PFSK-1 (cell line): Measurements from ENCODE around the gene SERGEF.

ENCODE experiments used
- FOXP2 ChIP-seq: optimal IDR thresholded peaks from 2 replicates; pipeline ENCODE3; 2011; ENCODE audit warnings: borderline replicate concordance, control low read depth, inconsistent platforms; ENCODE audit not compliant: insufficient read depth; ENCODE audit errors: extremely low read length, extremely low read depth
- POLR2AphosphoS5 ChIP-seq: IDR thresholded peaks from 2 replicates; pipeline ENCODE4 v1.6.1; 2012; ENCODE audit warnings: low read depth, mild to moderate bottlenecking, control low read depth, low read length, moderate library complexity
- REST ChIP-seq, 2 experiments: IDR thresholded peaks; 2 replicates each; pipeline versions ENCODE4 v1.6.1 to v1.8.0; 2011 to 2012; ENCODE audit warnings: low read depth in 2 of 2, low read length in 2 of 2, control low read depth in 1 of 2, inconsistent platforms in 1 of 2, mild to moderate bottlenecking in 1 of 2, moderate library complexity in 1 of 2; ENCODE audit not compliant: insufficient read depth in 1 of 2
- SIN3A ChIP-seq: IDR thresholded peaks from 2 replicates; pipeline ENCODE4 v1.6.1; 2012; ENCODE audit warnings: mild to moderate bottlenecking, low read length, moderate library complexity, borderline replicate concordance; ENCODE audit not compliant: insufficient read depth
- TAF1 ChIP-seq: IDR thresholded peaks from 2 replicates; pipeline ENCODE4 v1.6.1; 2012; ENCODE audit warnings: low read length, control low read depth, borderline replicate concordance; ENCODE audit not compliant: insufficient read depth

SERGEF gene

DNA sequence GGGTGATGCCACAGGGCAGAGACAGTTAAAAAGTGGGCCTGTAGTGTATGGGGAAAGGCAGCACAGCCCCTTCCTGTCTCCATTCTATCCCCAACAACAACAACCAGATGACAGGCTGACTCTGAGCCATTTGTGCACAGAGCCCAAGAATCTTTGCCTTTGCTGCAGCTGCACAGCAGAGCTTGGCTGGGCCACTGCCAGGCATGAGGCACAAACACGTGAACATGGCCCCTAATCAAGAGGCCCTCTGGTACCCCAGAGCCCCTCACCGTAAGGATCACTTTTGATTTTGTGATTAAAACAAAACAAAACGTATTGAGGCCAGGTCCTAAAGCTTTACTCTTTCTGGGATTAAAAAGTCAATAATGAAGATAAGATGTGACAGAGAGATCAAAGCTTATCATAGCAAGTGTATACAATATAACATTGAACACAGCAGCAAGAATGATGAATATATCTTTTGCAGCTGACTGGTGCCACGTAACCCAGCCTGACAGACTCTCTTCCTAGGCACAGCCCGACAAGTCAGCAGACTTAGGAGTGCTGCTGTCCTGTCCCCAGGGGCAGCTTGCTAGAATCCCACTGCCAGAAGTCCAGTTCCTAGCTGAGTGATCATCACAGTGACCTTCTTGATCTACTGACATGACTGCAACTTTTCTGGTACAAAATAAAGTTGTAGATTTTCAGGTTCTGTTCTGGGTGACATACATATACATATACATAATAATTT lies 117.8 kb downstream of the SERGEF start:
- no peak for TF ChIP-seq FOXP2
- TF ChIP-seq TAF1 = no peak
- no peak for TF ChIP-seq REST (IDR thresholded peaks at IDR 0.05; ENCODE audit: insufficient read depth in 1 of 2, low read depth in 2 of 2, low read length in 2 of 2)
- no peak for TF ChIP-seq SIN3A
- no peak for TF ChIP-seq POLR2AphosphoS5

GRCh38 chr11:17892409-17892808 lies 120.4 kb downstream of the SERGEF start:
- TF ChIP-seq POLR2AphosphoS5 = no peak
- TF ChIP-seq SIN3A = no peak
- no peak for TF ChIP-seq FOXP2
- no peak for TF ChIP-seq TAF1
- no peak for TF ChIP-seq REST (IDR thresholded peaks at IDR 0.05; ENCODE audit: insufficient read depth in 1 of 2, low read depth in 2 of 2, low read length in 2 of 2)

DNA sequence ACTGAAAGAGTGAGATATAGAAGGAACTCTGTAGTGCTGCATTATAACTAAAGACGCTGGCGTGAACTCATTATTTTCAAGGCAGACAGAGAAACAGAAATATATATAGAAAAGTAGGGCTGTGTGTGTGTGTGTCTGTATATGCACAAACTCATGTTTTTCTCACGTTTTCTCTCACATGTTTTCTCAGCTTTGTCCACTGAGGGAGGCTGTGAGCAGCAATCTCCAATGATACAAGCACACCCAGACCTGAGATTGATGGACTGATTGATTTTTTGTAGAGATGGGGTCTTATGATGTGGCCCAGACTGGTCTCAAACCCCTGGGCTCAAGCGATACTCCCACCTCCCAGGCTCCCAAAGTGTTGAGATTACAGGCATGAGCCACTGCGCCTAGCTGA lies 122.5 kb downstream of the SERGEF start:
- TF ChIP-seq REST (IDR thresholded peaks at IDR 0.05; ENCODE audit: insufficient read depth in 1 of 2, low read depth in 2 of 2, low read length in 2 of 2) = no peak
- no peak for TF ChIP-seq FOXP2
- no peak for TF ChIP-seq SIN3A
- TF ChIP-seq POLR2AphosphoS5 = no peak
- TF ChIP-seq TAF1 = no peak

DNA sequence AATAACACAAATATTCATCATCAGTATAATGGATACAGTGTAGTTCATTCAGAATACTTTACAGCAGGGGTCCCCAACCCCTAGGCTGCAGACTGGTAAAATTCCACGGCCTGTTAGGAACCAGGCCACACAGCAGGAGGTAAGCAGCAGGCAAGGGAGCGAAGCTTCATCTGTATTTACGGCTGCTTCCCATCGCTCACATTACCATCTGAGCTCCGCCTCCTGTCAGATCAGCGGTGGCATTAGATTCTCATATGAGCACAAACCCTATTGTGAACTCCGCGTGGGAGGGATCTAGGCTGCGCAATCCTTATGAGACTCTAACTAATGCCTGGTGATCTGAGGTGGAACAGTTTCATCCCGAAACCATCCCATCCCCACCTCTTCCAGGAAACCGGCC lies 125.1 kb downstream of the SERGEF start:
- no peak for TF ChIP-seq POLR2AphosphoS5
- no peak for TF ChIP-seq TAF1
- TF ChIP-seq FOXP2 = no peak
- TF ChIP-seq REST (IDR thresholded peaks at IDR 0.05; ENCODE audit: insufficient read depth in 1 of 2, low read depth in 2 of 2, low read length in 2 of 2) = no peak
- TF ChIP-seq SIN3A = no peak

DNA sequence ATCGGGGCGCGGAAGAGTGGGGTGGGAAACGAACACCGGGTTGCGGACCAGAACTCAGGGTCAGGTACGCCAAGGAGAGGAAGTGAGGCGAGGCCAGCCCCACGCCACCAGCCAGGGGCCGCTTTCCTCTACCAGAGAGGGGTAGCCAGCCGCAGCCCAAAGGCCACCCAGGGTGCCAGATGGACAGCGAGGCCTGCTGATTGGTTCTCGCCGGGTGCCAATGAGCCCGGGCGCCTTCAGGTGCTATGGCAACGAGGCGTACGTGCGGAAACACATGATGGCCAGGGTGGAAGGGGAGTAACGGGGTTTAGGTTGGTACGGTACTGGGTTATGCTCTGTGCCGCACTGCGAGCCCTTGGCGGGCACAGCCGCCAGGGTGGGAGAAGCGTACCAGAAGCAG lies 128.9 kb downstream of the SERGEF start:
- TF ChIP-seq TAF1 = no peak
- no peak for TF ChIP-seq POLR2AphosphoS5
- TF ChIP-seq REST (IDR thresholded peaks at IDR 0.05; ENCODE audit: insufficient read depth in 1 of 2, low read depth in 2 of 2, low read length in 2 of 2) = no peak
- TF ChIP-seq SIN3A = no peak
- no peak for TF ChIP-seq FOXP2
